ENCODE results near the gene SORBS2. TPM values are rescaled to one million over a fixed set of nuclear protein-coding genes. Genes with fewer than 3 reads are reported as not detected.

The SORBS2 gene
- polyA plus RNA-seq, 2 of the 4 experiments (the other 2 are of a cell fraction), result 0.23 to 0.90 TPM

DNA sequence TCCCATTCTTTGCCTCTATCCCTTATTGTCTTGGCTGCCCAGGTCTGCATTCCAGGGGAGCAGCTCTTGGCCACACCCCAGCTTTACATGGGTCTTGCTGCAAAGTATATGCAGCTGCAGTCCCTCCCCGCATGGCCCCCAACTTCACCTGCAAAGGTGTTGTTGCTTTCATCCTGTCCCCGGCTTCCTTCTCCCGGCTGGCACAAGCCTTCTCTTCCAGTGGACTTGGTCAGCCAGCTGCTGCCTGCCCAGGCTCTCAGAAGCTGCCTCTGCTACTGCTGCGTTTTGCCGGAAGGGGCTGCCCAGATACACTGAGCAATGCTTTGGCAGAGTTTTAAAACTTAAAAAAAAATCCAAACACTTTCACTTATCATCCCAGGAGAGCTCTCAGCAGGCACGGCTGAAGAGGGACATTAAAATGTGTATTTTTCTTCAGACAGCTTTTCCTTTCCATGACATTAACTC, 155.5 kb downstream of the SORBS2 start:
- POLR2A ChIA-PET, result no interaction called here
- Histone ChIP-seq H3K4me3 (no peak overlapping the region), H3K4me2 (no peak overlapping the region), H3K27ac (no peak overlapping the region), H3K4me1 (no peaks in the 10 kb centered on the region), H3K9me3 (no peaks in the 10 kb centered on the region)
- CTCF ChIA-PET, result interaction anchor here (0.6 kb wide), 1 partner anchor 105 kb away, joined by 3 read pairs; no protein-coding TSS in a partner anchor
- 69% methylated on average over 6 of the region's 6 CpGs for WGBS (ENCODE audit: missing lambda C conversion rate)
- TF ChIP-seq ZC3H11A (IDR thresholded peaks at IDR 0.05) (no peak), FOSL2 (IDR thresholded peaks at IDR 0.05) (no peak), FOSL2 (CRISPR knock-in tag; IDR thresholded peaks at IDR 0.05) (no peak), KDM1A (IDR thresholded peaks at IDR 0.05; ENCODE audit: low read depth) (no peak)
- ATAC-seq, result no peak
- DNase-seq (ENCODE audit: low read depth in 1 of 2, low spot score in 1 of 2), result no peak
- no peak for FAIRE-seq

- TF ChIP-seq RAD21 (conservative IDR thresholded peaks at IDR 0.05 in 1 of 2, IDR thresholded peaks at IDR 0.05 in 1 of 2), result no peak
- TF ChIP-seq HOXA7 (CRISPR knock-in tag; IDR thresholded peaks at IDR 0.05), result no peak
- TF ChIP-seq HOXB5 (CRISPR knock-in tag; IDR thresholded peaks at IDR 0.05), result no peak
- TF ChIP-seq ATOH8 (CRISPR knock-in tag; IDR thresholded peaks at IDR 0.05; ENCODE audit: low read depth), result no peak
- TF ChIP-seq FOXS1 (CRISPR knock-in tag; IDR thresholded peaks at IDR 0.05), result no peak
- no peak for TF ChIP-seq ZFP36 (IDR thresholded peaks at IDR 0.05; ENCODE audit: borderline replicate concordance, partially characterized antibody)
- TF ChIP-seq MAFK (IDR thresholded peaks at IDR 0.05; ENCODE audit: partially characterized antibody), result no peak
- TF ChIP-seq E2F6 (IDR thresholded peaks at IDR 0.05; ENCODE audit: borderline replicate concordance, low read depth), result no peak
- no peak for TF ChIP-seq SMC3 (IDR thresholded peaks at IDR 0.05)
- Histone ChIP-seq H3K27ac (no peak overlapping the region), H3K4me3 (no peak overlapping the region), H3K9me3 (no peaks in the 10 kb centered on the region), H3K4me2 (no peak overlapping the region), H3K4me1 (no peaks in the 10 kb centered on the region)
- POLR2A ChIA-PET, result no interaction called here
- 72% methylated on average over 4 of the region's 4 CpGs for WGBS (ENCODE audit: missing lambda C conversion rate)
- CTCF ChIA-PET, result interaction anchor here (0.5 to 2.0 kb wide), 2 partner anchors 367 to 1132 kb away, joined by 4 to 6 read pairs; no protein-coding TSS in a partner anchor
- DNase-seq (ENCODE audit: low read depth in 1 of 2, low spot score in 1 of 2) (no peak), ATAC-seq (no peak), FAIRE-seq (no peak)
Observed at GRCh38 chr4:185654965-185655554, 156.9 kb downstream of the SORBS2 start.

DNA sequence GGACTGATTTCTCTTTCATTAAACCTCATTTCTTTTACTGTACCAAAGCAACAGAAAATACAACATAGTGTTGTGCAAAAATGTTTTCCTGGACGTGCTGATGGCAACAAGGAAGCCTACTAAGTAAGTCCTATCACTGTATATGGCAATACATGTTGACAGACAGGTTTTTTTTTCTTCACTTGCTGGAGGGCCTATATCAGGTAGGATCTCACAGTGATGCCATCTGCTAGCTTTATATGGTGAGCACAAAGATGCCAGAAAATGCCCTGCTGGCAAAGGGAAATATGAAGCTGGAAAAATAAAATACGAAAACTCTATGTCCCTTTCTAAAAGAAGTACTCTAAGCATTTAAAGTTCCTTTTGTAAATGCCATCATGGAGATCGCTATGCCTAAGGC, 157.7 kb downstream of the SORBS2 start:
- FAIRE-seq (no peak), ATAC-seq (no peak)
- no peak overlapping the region for H3K4me3 ChIP-seq

More for the DNA sequence above, 157.7 kb downstream of the SORBS2 start:
- H3K4me2 ChIP-seq, result no peak overlapping the region
- no peaks in the 10 kb centered on the region for H3K9me3 ChIP-seq
- no peaks in the 10 kb centered on the region for H3K4me1 ChIP-seq
- no peak for DNase-seq (ENCODE audit: low read depth in 1 of 2, low spot score in 1 of 2)
- no peak overlapping the region for H3K27ac ChIP-seq
- ChIA-PET CTCF (interaction anchor here (1.0 to 2.0 kb wide), 2 partner anchors 367 to 368 kb away, joined by 3 to 6 read pairs; no protein-coding TSS in a partner anchor), POLR2A (no interaction called here)
- no peak for TF ChIP-seq EHF (CRISPR knock-in tag; IDR thresholded peaks at IDR 0.05)
- TF ChIP-seq MAZ (IDR thresholded peaks at IDR 0.05; ENCODE audit: borderline replicate concordance, low read depth, low read length), result no peak
- no peak for TF ChIP-seq MAFK (IDR thresholded peaks at IDR 0.05; ENCODE audit: partially characterized antibody)
- TF ChIP-seq, protein P1, sequence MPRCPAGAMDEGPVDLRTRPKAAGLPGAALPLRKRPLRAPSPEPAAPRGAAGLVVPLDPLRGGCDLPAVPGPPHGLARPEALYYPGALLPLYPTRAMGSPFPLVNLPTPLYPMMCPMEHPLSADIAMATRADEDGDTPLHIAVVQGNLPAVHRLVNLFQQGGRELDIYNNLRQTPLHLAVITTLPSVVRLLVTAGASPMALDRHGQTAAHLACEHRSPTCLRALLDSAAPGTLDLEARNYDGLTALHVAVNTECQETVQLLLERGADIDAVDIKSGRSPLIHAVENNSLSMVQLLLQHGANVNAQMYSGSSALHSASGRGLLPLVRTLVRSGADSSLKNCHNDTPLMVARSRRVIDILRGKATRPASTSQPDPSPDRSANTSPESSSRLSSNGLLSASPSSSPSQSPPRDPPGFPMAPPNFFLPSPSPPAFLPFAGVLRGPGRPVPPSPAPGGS (IDR thresholded peaks at IDR 0.05), result no peak
- no peak for TF ChIP-seq EP300 (IDR thresholded peaks at IDR 0.05)
- no peak for TF ChIP-seq TFCP2L1 (CRISPR knock-in tag; IDR thresholded peaks at IDR 0.05)
- no peak for TF ChIP-seq MAX (IDR thresholded peaks at IDR 0.05)
- TF ChIP-seq RNF2 (IDR thresholded peaks at IDR 0.05; ENCODE audit: borderline replicate concordance, low read depth), result no peak
- TF ChIP-seq, protein P2, sequence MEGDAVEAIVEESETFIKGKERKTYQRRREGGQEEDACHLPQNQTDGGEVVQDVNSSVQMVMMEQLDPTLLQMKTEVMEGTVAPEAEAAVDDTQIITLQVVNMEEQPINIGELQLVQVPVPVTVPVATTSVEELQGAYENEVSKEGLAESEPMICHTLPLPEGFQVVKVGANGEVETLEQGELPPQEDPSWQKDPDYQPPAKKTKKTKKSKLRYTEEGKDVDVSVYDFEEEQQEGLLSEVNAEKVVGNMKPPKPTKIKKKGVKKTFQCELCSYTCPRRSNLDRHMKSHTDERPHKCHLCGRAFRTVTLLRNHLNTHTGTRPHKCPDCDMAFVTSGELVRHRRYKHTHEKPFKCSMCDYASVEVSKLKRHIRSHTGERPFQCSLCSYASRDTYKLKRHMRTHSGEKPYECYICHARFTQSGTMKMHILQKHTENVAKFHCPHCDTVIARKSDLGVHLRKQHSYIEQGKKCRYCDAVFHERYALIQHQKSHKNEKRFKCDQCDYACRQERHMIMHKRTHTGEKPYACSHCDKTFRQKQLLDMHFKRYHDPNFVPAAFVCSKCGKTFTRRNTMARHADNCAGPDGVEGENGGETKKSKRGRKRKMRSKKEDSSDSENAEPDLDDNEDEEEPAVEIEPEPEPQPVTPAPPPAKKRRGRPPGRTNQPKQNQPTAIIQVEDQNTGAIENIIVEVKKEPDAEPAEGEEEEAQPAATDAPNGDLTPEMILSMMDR (IDR thresholded peaks at IDR 0.05), result no peak
- TF ChIP-seq NPAS2 (CRISPR knock-in tag; IDR thresholded peaks at IDR 0.05; ENCODE audit: borderline replicate concordance), result no peak
- TF ChIP-seq FOSB (CRISPR knock-in tag; IDR thresholded peaks at IDR 0.05), result no peak
- no peak for TF ChIP-seq NFE2L2 (conservative IDR thresholded peaks at IDR 0.05; ENCODE audit: low read length)
- no peak for TF ChIP-seq FOSL2 (IDR thresholded peaks at IDR 0.05)
- TF ChIP-seq FOSL2 (CRISPR knock-in tag; IDR thresholded peaks at IDR 0.05), result no peak
- no peak for TF ChIP-seq GATA3 (IDR thresholded peaks at IDR 0.05; ENCODE audit: borderline replicate concordance)
- WGBS (ENCODE audit: missing lambda C conversion rate), result 57% methylated on average over 3 of the region's 3 CpGs
